HCT116 (cell line): ENCODE measurements around the gene IL18RAP. TPM values are rescaled to one million over a fixed set of nuclear protein-coding genes. Genes with fewer than 3 reads are reported as not detected.

Experiments used
- ATAC-seq: fragments of 200-7000 bp; cut with Tn5 transposase; 2 replicates; pipeline ENCODE4 v1.9.1; 2020; ENCODE audit warnings: mild to moderate bottlenecking, moderate library complexity
- BruUV-seq: library from RNA; stranded (reverse); fragments of 400-500 nt; replicated peaks from 2 replicates; lab custom pipeline; 2021; lab: Mats Ljungman, UMichigan
- CTCF ChIA-PET: fragments of 300-600 bp; sonication (Branson Sonifier 250); formaldehyde crosslinking; loops from one replicate; lab custom pipeline; 2021; ENCODE audit warnings: antibody characterized with exemption; lab: Charles Lee
- POLR2A ChIA-PET: fragments of 300-600, 350-600 bp; sonication (Branson Sonifier 250); formaldehyde crosslinking; loops from one replicate; lab custom pipeline; 2021; ENCODE audit warnings: antibody characterized with exemption; lab: Charles Lee
- RAD21 ChIA-PET, 2 experiments: fragments of 300-600 bp; sonication (Branson Sonifier 250); formaldehyde crosslinking; loops; one replicate each; lab custom pipeline; 2023; ENCODE audit warnings: low total read pairs in 2 of 2; ENCODE audit not compliant: uncharacterized antibody in 2 of 2, unreplicated experiment in 2 of 2, low non-redundant PET in 1 of 2; lab: Charles Lee
- DNase-seq: peaks from one replicate; pipeline ENCODE4 v3.0.0-alpha.2; 2010; ENCODE audit warnings: low read depth, low spot score
- H2AFZ ChIP-seq: fragments of 200-600 bp; shearing (Covaris generic), sonication (generic); 2 replicates; pipeline ENCODE4 v1.6.1; 2017; ENCODE audit warnings: low read depth, mixed run types, mixed read lengths, antibody characterized with exemption, low read length; ENCODE audit not compliant: poor library complexity, severe bottlenecking
- H3K27ac ChIP-seq: 2 replicates; pipeline ENCODE4 v1.5.1; 2012; ENCODE audit warnings: low read depth, low read length
- H3K27me3 ChIP-seq: fragments of 200-600 bp; sonication (generic); 2 replicates; pipeline ENCODE4 v1.6.1; 2016; ENCODE audit warnings: mixed run types, low read length, mixed read lengths; ENCODE audit not compliant: insufficient read depth
- H3K36me3 ChIP-seq, 2 experiments: fragments of 200-500 bp in 1 of 2; fragments of 200-600 bp in 1 of 2; sonication (Bioruptor generic) in 1 of 2; sonication (generic) in 1 of 2; 2 replicates each; pipeline versions ENCODE4 v1.5.1 to v1.6.1; 2014 to 2016; ENCODE audit warnings: low read length in 2 of 2, inconsistent platforms in 1 of 2, mixed read lengths in 1 of 2, mixed run types in 1 of 2; ENCODE audit not compliant: insufficient read depth in 2 of 2, control insufficient read depth in 1 of 2
- H3K4me1 ChIP-seq, 2 experiments: fragments of 200-600 bp in 1 of 2; sonication (generic) in 1 of 2; 2 replicates each; pipeline versions ENCODE4 v1.5.1 to v1.6.1; 2012 to 2017; ENCODE audit warnings: low read length in 2 of 2, inconsistent platforms in 1 of 2, mild to moderate bottlenecking in 1 of 2, mixed read lengths in 1 of 2, mixed run types in 1 of 2, moderate library complexity in 1 of 2; ENCODE audit not compliant: insufficient read depth in 2 of 2, control insufficient read depth in 1 of 2
- H3K4me2 ChIP-seq: fragments of 200-600 bp; sonication (generic); 2 replicates; pipeline ENCODE4 v1.6.1; 2017; ENCODE audit warnings: mixed run types, low read length, mixed read lengths
- H3K4me3 ChIP-seq, 2 experiments: fragments of 200-600 bp in 1 of 2; sonication (generic) in 1 of 2; replicated peaks in 1 of 2; 2 replicates each; pipeline ENCODE4 v1.5.1; 2011 to 2016; ENCODE audit warnings: low read length in 2 of 2, control low read depth in 1 of 2, low read depth in 1 of 2, mild to moderate bottlenecking in 1 of 2, mixed read lengths in 1 of 2, mixed run types in 1 of 2
- H3K79me2 ChIP-seq: fragments of 200-600 bp; sonication (generic); 2 replicates; pipeline ENCODE4 v1.6.1; 2017; ENCODE audit warnings: mild to moderate bottlenecking, mixed run types, low read length, moderate library complexity, mixed read lengths; ENCODE audit not compliant: insufficient read depth
- H3K9ac ChIP-seq: fragments of 200-600 bp; sonication (generic); 2 replicates; pipeline ENCODE4 v1.6.1; 2016; ENCODE audit warnings: low read length, mixed read lengths
- H3K9me2 ChIP-seq: fragments of 200-600 bp; sonication (generic), shearing (Covaris generic); 2 replicates; pipeline ENCODE4 v1.6.1; 2017; ENCODE audit warnings: mixed run types, mild to moderate bottlenecking, moderate library complexity; ENCODE audit not compliant: insufficient read depth
- H3K9me3 ChIP-seq, 2 experiments: fragments of 200-500 bp in 1 of 2; fragments of 200-600 bp in 1 of 2; sonication (Bioruptor generic) in 1 of 2; sonication (generic) in 1 of 2; 2 replicates each; pipeline ENCODE4 v1.6.1; 2014 to 2017; ENCODE audit warnings: low read length in 2 of 2, mixed read lengths in 2 of 2, inconsistent platforms in 1 of 2, low read depth in 1 of 2, mild to moderate bottlenecking in 1 of 2, mixed run types in 1 of 2, moderate library complexity in 1 of 2; ENCODE audit not compliant: control insufficient read depth in 1 of 2, insufficient read depth in 1 of 2
- H4K20me1 ChIP-seq: fragments of 200-600 bp; sonication (generic), shearing (Covaris generic); 2 replicates; pipeline ENCODE4 v1.6.1; 2017; ENCODE audit warnings: mixed run types, mild to moderate bottlenecking, moderate library complexity; ENCODE audit not compliant: insufficient read depth
- CBX3 ChIP-seq: IDR thresholded peaks from 2 replicates; pipeline ENCODE4 v1.6.1; 2012; ENCODE audit warnings: low read depth
- POLR2A ChIP-seq: IDR thresholded peaks from 2 replicates; pipeline ENCODE4 v1.7.0; 2011; ENCODE audit warnings: borderline replicate concordance; ENCODE audit not compliant: insufficient read depth, insufficient read length; ENCODE audit errors: extremely low read depth
- RAD21 ChIP-seq: IDR thresholded peaks from 2 replicates; pipeline ENCODE4 v1.6.1; 2012; ENCODE audit warnings: low read depth, mild to moderate bottlenecking
- SIN3A ChIP-seq: IDR thresholded peaks from 2 replicates; pipeline ENCODE4 v1.6.1; 2012; ENCODE audit warnings: low read depth
- ZFX ChIP-seq: fragments of 450-650 bp; IDR thresholded peaks from 2 replicates; pipeline ENCODE4 v1.6.1; 2017
- ZNF274 ChIP-seq: fragments of 200-500 bp; sonication (Bioruptor generic); IDR thresholded peaks from 2 replicates; pipeline ENCODE4 v1.6.1; 2014; ENCODE audit warnings: mild to moderate bottlenecking, low read depth, low read length, inconsistent platforms
- intact Hi-C: fragments of 100-400 bp; cut with micrococcal nuclease; formaldehyde crosslinking; loops from 2 replicates; pipeline ENCODE4 v1.10.0; 2022
- total RNA-seq: library from RNA; stranded (reverse); gene quantifications from one replicate; pipeline ENCODE4 v1.2.1, GENCODE V29; 2021; ENCODE audit not compliant: unreplicated experiment

The IL18RAP gene
- total RNA-seq, 1 experiment from 2014 or later: not detected

DNA sequence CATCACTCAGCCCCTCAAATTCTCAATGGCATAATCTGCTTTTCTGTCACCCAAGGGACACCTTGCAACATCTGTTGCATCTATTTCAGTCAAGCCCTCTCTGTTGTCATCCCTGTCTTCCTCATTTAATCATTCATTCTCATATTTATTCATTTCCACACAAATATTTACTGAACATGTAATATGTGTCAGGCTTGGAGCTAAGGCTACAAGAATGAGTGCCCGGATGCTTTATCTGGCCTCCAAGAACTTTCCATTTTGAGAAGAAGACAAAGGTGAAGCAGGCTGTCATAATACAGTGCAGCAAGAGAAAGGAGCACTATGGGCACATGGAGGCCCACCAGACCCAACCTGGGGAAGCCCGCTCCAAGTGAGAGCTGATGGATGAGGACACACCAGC, 15.6 kb downstream of the IL18RAP start:
- no peak overlapping the region for H3K4me3 ChIP-seq
- RAD21 ChIA-PET: no interaction called here
- no peaks in the 10 kb centered on the region for H3K79me2 ChIP-seq
- DNase-seq: no peak
- no peak overlapping the region for H2AFZ ChIP-seq
- POLR2A ChIA-PET: no interaction called here
- H3K9ac ChIP-seq: no peak overlapping the region
- H3K27me3 ChIP-seq: no peaks in the 10 kb centered on the region
- H3K27ac ChIP-seq: no peak overlapping the region
- no peaks in the 10 kb centered on the region for H4K20me1 ChIP-seq
- TF ChIP-seq ZFX (no peak), POLR2A (no peak), ZNF274 (no peak)
- H3K9me3 ChIP-seq: no peaks in the 10 kb centered on the region
- H3K9me2 ChIP-seq: no peaks in the 10 kb centered on the region
- no peaks in the 10 kb centered on the region; a peak in 1 of 4 replicates for H3K4me1 ChIP-seq
- no peak for ATAC-seq
- no TSS peak for BruUV-seq
- intact Hi-C loops: no loop called here
- no peak overlapping the region for H3K4me2 ChIP-seq
- CTCF ChIA-PET: no interaction called here
- H3K36me3 ChIP-seq: no peaks in the 10 kb centered on the region

- CTCF ChIA-PET: no interaction called here
- H3K79me2 ChIP-seq: no peaks in the 10 kb centered on the region
- no peak for TF ChIP-seq SIN3A
- TF ChIP-seq CBX3: no peak
- no peak for TF ChIP-seq RAD21
- no peak for TF ChIP-seq ZNF274
These were observed 16.2 kb downstream of the IL18RAP start for GRCh38 chr2:102439065-102439695.

More at GRCh38 chr2:102439065-102439695, 16.2 kb downstream of the IL18RAP start:
- RAD21 ChIA-PET: no interaction called here
- no peaks in the 10 kb centered on the region for H3K9me2 ChIP-seq
- no TSS peak for BruUV-seq
- H3K4me1 ChIP-seq: no peaks in the 10 kb centered on the region; a peak in 1 of 4 replicates
- no peaks in the 10 kb centered on the region for H3K9me3 ChIP-seq
- no peaks in the 10 kb centered on the region for H3K36me3 ChIP-seq
- no peak overlapping the region for H3K4me2 ChIP-seq
- H4K20me1 ChIP-seq: no peaks in the 10 kb centered on the region
- H2AFZ ChIP-seq: no peak overlapping the region
- ATAC-seq (no peak), DNase-seq (no peak)
- H3K27ac ChIP-seq: no peak overlapping the region
- H3K4me3 ChIP-seq: no peak overlapping the region
- POLR2A ChIA-PET: no interaction called here
- no peak overlapping the region for H3K9ac ChIP-seq
- H3K27me3 ChIP-seq: no peaks in the 10 kb centered on the region
- intact Hi-C loops: no loop called here
